Skeletal muscle cell (primary cell): ENCODE results near the gene RNPEPL1.
A peak's percentile ranks its signal among the peaks of the same experiment; 100 is the strongest.

ENCODE experiments used
- DNase-seq: peaks from one replicate; pipeline ENCODE4 v3.0.0-alpha.2; 2010; ENCODE audit warnings: low read depth
- H3K4me3 ChIP-seq: 2 replicates; pipeline ENCODE4 v1.5.1; 2011; ENCODE audit warnings: low read depth, mild to moderate bottlenecking, control low read depth, low read length, moderate library complexity

The RNPEPL1 gene

GRCh38 chr2:240586919-240587800, 18.9 kb downstream of the RNPEPL1 start:
- no peak for DNase-seq
- H3K4me3 ChIP-seq: peak overlapping the region; percentile 100

GRCh38 chr2:240588006-240588655, 19.8 kb downstream of the RNPEPL1 start:
- H3K4me3 ChIP-seq: peak overlapping the region; percentile 100
- DNase-seq: no peak

- no peak overlapping the region for H3K4me3 ChIP-seq
- DNase-seq: no peak
These were observed 20.4 kb downstream of the RNPEPL1 start for GRCh38 chr2:240588669-240589068.

- no peak for DNase-seq
- no peak overlapping the region for H3K4me3 ChIP-seq
These were observed 21.1 kb downstream of the RNPEPL1 start for GRCh38 chr2:240589375-240589774.

GRCh38 chr2:240589850-240590525, 21.7 kb downstream of the RNPEPL1 start:
- DNase-seq: no peak
- no peak overlapping the region for H3K4me3 ChIP-seq

- no peak for DNase-seq
- no peak overlapping the region for H3K4me3 ChIP-seq
These were observed 22.4 kb downstream of the RNPEPL1 start for GRCh38 chr2:240590681-240591111.

GRCh38 chr2:240591226-240591625, 22.9 kb downstream of the RNPEPL1 start:
- peak; percentile 23 for DNase-seq
- no peak overlapping the region for H3K4me3 ChIP-seq

- no peak for DNase-seq
- H3K4me3 ChIP-seq: no peak overlapping the region
These were observed 23.5 kb downstream of the RNPEPL1 start for GRCh38 chr2:240591784-240592183.

- no peak for DNase-seq
- no peak overlapping the region for H3K4me3 ChIP-seq
These were observed 24.9 kb downstream of the RNPEPL1 start for GRCh38 chr2:240593026-240593702.

- no peak overlapping the region for H3K4me3 ChIP-seq
- DNase-seq: no peak
These were observed 25.6 kb downstream of the RNPEPL1 start for GRCh38 chr2:240593703-240594451.

GRCh38 chr2:240594511-240595380, 26.5 kb downstream of the RNPEPL1 start:
- no peak overlapping the region for H3K4me3 ChIP-seq
- DNase-seq: no peak

- no peak overlapping the region for H3K4me3 ChIP-seq
- no peak for DNase-seq
These were observed 27.2 kb downstream of the RNPEPL1 start for GRCh38 chr2:240595381-240596079.

- no peak overlapping the region for H3K4me3 ChIP-seq
- DNase-seq: no peak
These were observed 27.8 kb downstream of the RNPEPL1 start for GRCh38 chr2:240596080-240596460.

- DNase-seq: no peak
- H3K4me3 ChIP-seq: no peak overlapping the region
These were observed 28.2 kb downstream of the RNPEPL1 start for GRCh38 chr2:240596491-240596931.

GRCh38 chr2:240597054-240597418, 28.8 kb downstream of the RNPEPL1 start:
- H3K4me3 ChIP-seq: no peak overlapping the region

GRCh38 chr2:240597419-240598181, 29.3 kb downstream of the RNPEPL1 start:
- H3K4me3 ChIP-seq: no peak overlapping the region

More at GRCh38 chr2:240597054-240597418, 28.8 kb downstream of the RNPEPL1 start:
- DNase-seq: no peak

More at GRCh38 chr2:240597419-240598181, 29.3 kb downstream of the RNPEPL1 start:
- DNase-seq: no peak
